DND-41 (cell line): ENCODE measurements around the gene STEAP1B.

ENCODE experiments used
- CTCF ChIP-seq: IDR thresholded peaks from 2 replicates; pipeline ENCODE4 v1.5.1; 2012; ENCODE audit warnings: borderline replicate concordance, low read length, moderate library complexity, mild to moderate bottlenecking; ENCODE audit not compliant: poor library complexity, severe bottlenecking; ENCODE audit errors: extremely low read depth
- EZH2 ChIP-seq: IDR thresholded peaks from 3 replicates; pipeline ENCODE4 v1.6.1; 2012; ENCODE audit warnings: borderline replicate concordance, low read depth, mild to moderate bottlenecking, moderate library complexity, low read length, inconsistent platforms; ENCODE audit not compliant: severe bottlenecking

- TF ChIP-seq CTCF (no peak), EZH2 (no peak)
These were observed 18.3 kb downstream of the STEAP1B start for GRCh38 chr7:22481726-22482125.
